ENCODE results near the gene ITPRID2.
"Not testable (repeated sequence)": the region's sequence is repeated elsewhere in the genome, so short reads cannot be mapped to it uniquely, and the experiment has no call there.

- not testable (repeated sequence) for TF ChIP-seq CTCF (optimal IDR thresholded peaks at IDR 0.05 in 1 of 3, IDR thresholded peaks at IDR 0.05 in 1 of 3, conservative IDR thresholded peaks at IDR 0.05 in 1 of 3; ENCODE audit: extremely low read depth in 1 of 3, insufficient read depth in 2 of 3, low read length in 3 of 3); EZH2 (IDR thresholded peaks at IDR 0.05; ENCODE audit: low read length)
Observed at GRCh38 chr2:181961167-181961566, 69.6 kb downstream of the ITPRID2 start.

Measured in keratinocyte (primary cell).